CD4-positive, CD25-positive, alpha-beta regulatory T cell (primary cell): ENCODE data around the gene MAP3K8. TPM values are rescaled to one million over a fixed set of nuclear protein-coding genes. Genes with fewer than 3 reads are reported as not detected.

Source experiments
- ATAC-seq, 2 donors: fragments of 150-1000 bp; cut with Tn5 transposase; one replicate each; pipeline ENCODE4 v1.10.0; 2021; ENCODE audit warnings: low read depth in 2 of 2, moderate number of reproducible peaks in 2 of 2, moderate library complexity in 1 of 2
- DNase-seq, 3 donors: peaks; one replicate each; pipeline versions ENCODE4 v3.0.0 to v3.0.0-alpha.2; 2012 to 2022; ENCODE audit warnings: mixed read lengths in 1 of 3
- H3K27ac ChIP-seq: one replicate; pipeline ENCODE4 v1.7.0; 2013; ENCODE audit warnings: mild to moderate bottlenecking, low read length; ENCODE audit not compliant: insufficient read depth, poor library complexity, severe bottlenecking
- H3K27me3 ChIP-seq: one replicate; pipeline ENCODE4 v1.7.0; 2013; ENCODE audit warnings: low read length; ENCODE audit not compliant: control insufficient read depth, insufficient read depth
- H3K36me3 ChIP-seq: one replicate; pipeline ENCODE4 v1.7.0; 2013; ENCODE audit warnings: mild to moderate bottlenecking, low read length, moderate library complexity; ENCODE audit not compliant: control insufficient read depth, insufficient read depth
- H3K4me1 ChIP-seq: 2 replicates; pipeline ENCODE4 v1.7.0; 2013; ENCODE audit warnings: mild to moderate bottlenecking, low read length; ENCODE audit not compliant: insufficient read depth, control insufficient read depth, poor library complexity, severe bottlenecking
- H3K4me3 ChIP-seq: one replicate; pipeline ENCODE4 v1.7.0; 2013; ENCODE audit warnings: low read depth, mild to moderate bottlenecking, low read length, moderate library complexity
- H3K9me3 ChIP-seq, 2 experiments: 1 replicate in 1 of 2; 2 replicates in 1 of 2; pipeline ENCODE4 v1.7.0; 2013; ENCODE audit warnings: low read length in 2 of 2, mild to moderate bottlenecking in 1 of 2, moderate library complexity in 1 of 2; ENCODE audit not compliant: control insufficient read depth in 2 of 2
- H3K27ac Mint-ChIP-seq, 3 donors: one replicate each; pipeline ENCODE4 v1.8.0; 2020 to 2022; ENCODE audit warnings: mild to moderate bottlenecking in 3 of 3, mixed read lengths in 3 of 3, moderate library complexity in 2 of 3
- H3K27me3 Mint-ChIP-seq: one replicate; pipeline ENCODE4 v1.8.0; 2022; ENCODE audit warnings: mild to moderate bottlenecking, mixed read lengths
- H3K36me3 Mint-ChIP-seq: one replicate; pipeline ENCODE4 v1.8.0; 2020; ENCODE audit warnings: mixed read lengths
- H3K4me1 Mint-ChIP-seq, 4 donors: one replicate each; pipeline ENCODE4 v1.8.0; 2020 to 2022; ENCODE audit warnings: mixed read lengths in 4 of 4, mild to moderate bottlenecking in 1 of 4
- H3K4me3 Mint-ChIP-seq, 4 donors: one replicate each; pipeline ENCODE4 v1.8.0; 2020 to 2022; ENCODE audit warnings: mild to moderate bottlenecking in 4 of 4, mixed read lengths in 4 of 4, moderate library complexity in 3 of 4
- H3K9me3 Mint-ChIP-seq, 7 donors: one replicate each; pipeline ENCODE4 v1.8.0; 2020 to 2022; ENCODE audit warnings: mixed read lengths in 7 of 7, mild to moderate bottlenecking in 3 of 7, moderate library complexity in 2 of 7
- polyA plus RNA-seq, 4 donors: library from polyadenylated mRNA; unstranded; fragments of 300-500 nt; fragmentation: Illumina TruSeq; gene quantifications; one replicate each; pipeline ENCODE4 v1.2.3, GENCODE V29; 2021
- total RNA-seq: library from RNA; stranded (reverse); gene quantifications from one replicate; pipeline ENCODE4 v1.2.3, GENCODE V29; 2022

The MAP3K8 gene
- total and polyA plus RNA-seq, 5 donors from 2014 or later: 0.69 to 31.0 (median 1.1) TPM

DNA sequence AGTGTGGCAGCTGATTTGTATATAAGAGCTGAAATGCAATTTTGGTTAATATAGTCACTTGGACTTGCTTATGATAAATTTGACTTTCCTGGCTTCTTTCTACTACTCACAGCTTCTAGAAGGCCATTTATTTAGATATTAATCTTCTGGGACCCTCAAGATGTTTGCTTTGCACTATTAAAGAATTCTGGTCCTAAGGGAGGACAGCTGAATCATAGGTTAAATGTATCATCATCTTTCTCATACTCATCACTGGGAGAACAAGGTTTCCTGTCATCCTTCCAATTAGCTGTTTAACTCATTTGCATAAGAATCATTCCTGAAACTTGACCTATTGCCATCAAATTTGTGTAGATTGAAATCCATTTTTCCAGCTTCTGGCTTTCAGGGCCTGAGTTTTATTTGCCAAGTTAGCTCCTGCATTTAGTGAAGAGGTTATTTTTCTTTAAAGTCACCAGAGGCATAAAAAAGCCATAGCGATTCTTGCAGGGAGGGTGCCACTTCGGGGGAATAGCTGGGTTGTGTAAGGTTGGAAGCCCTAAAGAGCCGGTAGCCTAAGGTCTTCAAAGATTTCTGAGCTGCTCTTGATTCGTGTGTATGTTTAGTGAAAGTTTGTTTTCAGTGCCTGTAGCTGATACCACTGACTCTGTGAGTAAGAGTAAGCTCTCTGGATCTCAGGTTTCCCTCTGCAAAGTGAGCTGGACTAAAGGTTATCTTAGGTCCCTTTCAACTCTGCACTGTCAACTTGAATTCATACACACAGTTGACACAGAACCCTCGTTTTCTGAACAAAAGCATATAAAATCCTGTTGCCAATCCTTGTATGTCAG, 4.3 kb downstream of the MAP3K8 start:
- ATAC-seq (no peak), DNase-seq (no peak)
- Mint-ChIP-seq H3K4me1 (peaks cover 31 to 51% (median 39%) of the 10 kb centered on the region in 4 donors), H3K4me3 (peak overlapping the region; percentile 67 to 83 (median 74)), H3K36me3 (peaks cover 14% of the 10 kb centered on the region), H3K9me3 (no peaks in the 10 kb centered on the region), H3K27me3 (no peaks in the 10 kb centered on the region), H3K27ac (peak overlapping the region in 2 of 3 donors; percentile 53 to 86)
- no peaks in the 10 kb centered on the region for H3K27me3 ChIP-seq
- no peaks in the 10 kb centered on the region for H3K9me3 ChIP-seq
- peaks cover 37% of the 10 kb centered on the region for H3K4me1 ChIP-seq
- peak overlapping the region; percentile 66 for H3K27ac ChIP-seq
- peak overlapping the region; percentile 76 for H3K4me3 ChIP-seq
- peaks cover 2% of the 10 kb centered on the region for H3K36me3 ChIP-seq

DNA sequence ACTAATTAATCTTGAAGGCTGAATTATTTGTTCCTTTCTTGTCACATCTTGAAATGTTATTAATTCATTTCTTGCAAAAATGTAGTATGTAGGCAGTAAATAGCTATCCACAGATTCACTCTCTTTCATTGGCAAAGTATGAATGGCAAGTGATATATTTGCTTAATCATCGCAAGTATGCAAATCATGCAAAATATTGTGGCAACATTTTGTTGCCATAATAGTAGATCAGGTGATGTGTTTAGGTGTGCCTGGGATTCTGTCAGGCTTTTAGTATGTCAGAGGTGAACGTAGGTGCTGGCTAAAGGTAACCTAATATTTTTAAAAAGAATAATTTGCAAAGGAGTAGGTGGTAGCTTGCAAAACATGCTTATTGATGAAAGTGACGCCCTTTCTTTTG, 5.9 kb downstream of the MAP3K8 start:
- Histone ChIP-seq H3K4me3 (no peak overlapping the region), H3K9me3 (no peaks in the 10 kb centered on the region), H3K27ac (no peak overlapping the region), H3K27me3 (no peaks in the 10 kb centered on the region), H3K4me1 (peaks cover 30% of the 10 kb centered on the region), H3K36me3 (peaks cover 2% of the 10 kb centered on the region)
- DNase-seq: no peak
- no peak overlapping the region for H3K4me3 Mint-ChIP-seq
- no peaks in the 10 kb centered on the region for H3K9me3 Mint-ChIP-seq
- H3K27me3 Mint-ChIP-seq: no peaks in the 10 kb centered on the region
- ATAC-seq: no peak
- peak overlapping the region in 1 of 3 donors; percentile 77 for H3K27ac Mint-ChIP-seq
- peaks cover 29 to 46% (median 35%) of the 10 kb centered on the region in 4 donors for H3K4me1 Mint-ChIP-seq
- H3K36me3 Mint-ChIP-seq: peaks cover 14% of the 10 kb centered on the region

DNA sequence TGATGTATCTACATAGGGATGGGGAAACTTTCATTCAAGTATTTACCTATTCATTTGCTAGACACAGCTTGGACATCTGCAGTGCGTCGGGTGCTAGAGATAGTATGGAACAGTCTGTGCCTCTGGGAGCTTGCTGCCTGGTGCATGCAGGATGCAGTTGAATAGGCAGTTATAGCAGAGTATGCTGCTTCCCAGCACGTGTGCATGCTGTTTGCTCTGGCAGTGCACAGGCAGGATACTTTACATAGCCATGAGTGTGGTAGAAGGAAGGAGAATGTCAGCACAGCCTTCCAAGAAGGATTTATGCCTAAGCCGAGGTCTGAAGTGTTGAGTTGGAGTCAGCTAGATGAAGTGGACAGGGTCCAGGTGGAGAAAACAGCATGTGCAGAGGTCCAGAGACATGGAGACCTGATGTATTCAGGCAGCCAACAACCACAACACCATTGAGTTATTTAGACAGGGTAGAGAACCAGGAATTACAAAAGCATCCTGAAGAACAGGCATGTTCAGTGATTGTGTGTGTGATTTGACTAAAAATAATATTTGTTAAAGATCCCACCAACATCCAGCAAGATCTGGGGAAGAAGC, 8.1 kb downstream of the MAP3K8 start:
- H3K4me1 Mint-ChIP-seq: peaks cover 18 to 26% (median 21%) of the 10 kb centered on the region in 4 donors
- H3K9me3 ChIP-seq: no peaks in the 10 kb centered on the region
- no peaks in the 10 kb centered on the region for H3K27me3 Mint-ChIP-seq
- peaks cover 14% of the 10 kb centered on the region for H3K36me3 Mint-ChIP-seq
- no peak overlapping the region for H3K27ac ChIP-seq
- no peak overlapping the region for H3K4me3 ChIP-seq
- no peak overlapping the region for H3K4me3 Mint-ChIP-seq
- DNase-seq (no peak), ATAC-seq (no peak)
- no peak overlapping the region for H3K27ac Mint-ChIP-seq
- H3K4me1 ChIP-seq: peaks cover 10% of the 10 kb centered on the region
- H3K36me3 ChIP-seq: peaks cover 2% of the 10 kb centered on the region
- no peaks in the 10 kb centered on the region for H3K9me3 Mint-ChIP-seq
- H3K27me3 ChIP-seq: no peaks in the 10 kb centered on the region

DNA sequence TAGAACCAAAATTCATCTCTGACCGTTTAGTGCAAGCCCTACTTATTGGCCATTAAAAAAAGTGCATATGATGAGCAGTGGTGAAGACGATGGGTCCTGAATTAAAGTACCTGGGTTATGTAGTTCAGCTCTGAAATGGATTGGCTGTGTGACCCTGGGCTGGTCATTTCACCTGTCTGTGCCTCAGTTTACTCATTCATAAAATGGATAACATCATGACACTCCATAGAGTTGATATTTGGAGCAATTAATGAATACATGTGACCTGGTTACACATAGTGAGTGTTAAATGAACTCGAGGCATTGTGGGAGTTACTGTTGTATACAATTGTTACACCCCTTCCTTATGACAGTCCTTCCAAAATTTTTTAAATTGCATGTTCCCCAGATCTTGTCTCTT, 9.1 kb downstream of the MAP3K8 start:
- DNase-seq (no peak), ATAC-seq (no peak)
- H3K9me3 Mint-ChIP-seq: no peaks in the 10 kb centered on the region
- peaks cover under 1% of the 10 kb centered on the region for H3K4me1 ChIP-seq
- H3K27ac Mint-ChIP-seq: no peak overlapping the region
- H3K27ac ChIP-seq: no peak overlapping the region
- H3K9me3 ChIP-seq: no peaks in the 10 kb centered on the region
- H3K36me3 Mint-ChIP-seq: peaks cover 16% of the 10 kb centered on the region
- H3K27me3 ChIP-seq: no peaks in the 10 kb centered on the region
- no peaks in the 10 kb centered on the region for H3K27me3 Mint-ChIP-seq
- no peak overlapping the region for H3K4me3 ChIP-seq
- peaks cover 6% of the 10 kb centered on the region for H3K36me3 ChIP-seq
- no peak overlapping the region for H3K4me3 Mint-ChIP-seq
- peaks cover 14 to 17% (median 17%) of the 10 kb centered on the region in 4 donors for H3K4me1 Mint-ChIP-seq

DNA sequence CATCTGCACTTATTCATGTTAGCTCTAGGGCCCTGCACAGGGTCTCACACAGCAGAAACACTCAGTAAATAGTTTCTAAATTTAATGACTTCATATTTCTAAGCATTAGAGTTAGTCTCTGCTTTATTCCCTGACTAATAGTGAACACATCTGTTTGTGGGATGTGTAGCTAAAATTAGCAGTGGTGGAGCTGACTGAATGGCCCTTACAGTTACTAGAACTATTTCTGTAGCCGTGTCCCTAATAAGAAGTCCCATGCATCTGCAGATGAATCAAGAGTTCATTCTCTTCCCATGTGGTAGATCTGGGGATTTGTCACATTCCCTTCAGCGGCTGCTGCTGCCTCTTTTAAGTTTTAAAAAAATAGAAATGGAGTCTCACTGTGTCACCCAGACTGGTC, 11.7 kb downstream of the MAP3K8 start:
- DNase-seq (no peak), ATAC-seq (no peak)
- H3K27me3 Mint-ChIP-seq: no peaks in the 10 kb centered on the region
- H3K27ac Mint-ChIP-seq: peak overlapping the region in 2 of 3 donors; percentile 14 to 84
- H3K9me3 ChIP-seq: no peaks in the 10 kb centered on the region
- no peaks in the 10 kb centered on the region for H3K9me3 Mint-ChIP-seq
- H3K27me3 ChIP-seq: no peaks in the 10 kb centered on the region
- no peak overlapping the region for H3K27ac ChIP-seq
- peaks cover 4 to 11% (median 7%) of the 10 kb centered on the region in 4 donors for H3K4me1 Mint-ChIP-seq
- no peak overlapping the region for H3K4me3 Mint-ChIP-seq
- H3K36me3 ChIP-seq: peaks cover 9% of the 10 kb centered on the region
- H3K4me1 ChIP-seq: no peaks in the 10 kb centered on the region
- H3K4me3 ChIP-seq: no peak overlapping the region
- peaks cover 23% of the 10 kb centered on the region for H3K36me3 Mint-ChIP-seq

DNA sequence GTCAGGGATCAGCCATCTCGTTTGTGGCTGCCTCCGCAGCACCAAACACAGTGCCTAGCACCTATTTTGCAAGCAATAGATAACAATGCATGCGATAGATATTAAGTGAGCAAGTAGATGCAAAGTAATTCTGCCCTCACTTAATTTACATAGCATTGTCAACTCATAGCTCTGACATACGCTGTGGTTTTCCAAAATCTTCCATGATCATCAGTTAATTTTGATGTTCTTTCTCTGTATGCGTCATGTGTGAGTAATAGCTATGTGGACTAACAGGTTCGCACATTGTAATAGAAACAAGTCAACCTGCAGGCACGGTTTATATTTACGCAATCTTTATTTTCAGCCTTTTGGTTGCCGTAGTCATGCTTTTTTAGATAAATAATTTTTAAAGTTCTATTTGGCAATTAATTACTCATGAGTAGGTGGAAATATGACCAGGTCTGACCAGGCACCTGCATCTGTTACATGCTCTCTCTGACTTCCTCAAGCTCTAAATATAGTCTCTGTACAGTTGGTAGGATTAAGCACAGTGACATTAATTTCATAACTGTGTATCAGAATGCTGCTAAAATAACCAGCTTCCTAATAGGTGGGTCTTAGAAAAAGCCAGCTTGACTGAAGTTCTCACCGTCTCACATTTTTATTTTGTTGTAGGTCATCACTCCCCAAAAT, 13.3 kb downstream of the MAP3K8 start:
- H3K27me3 ChIP-seq: no peaks in the 10 kb centered on the region
- peaks cover 9% of the 10 kb centered on the region for H3K36me3 ChIP-seq
- H3K4me1 ChIP-seq: no peaks in the 10 kb centered on the region
- Mint-ChIP-seq H3K4me3 (no peak overlapping the region), H3K4me1 (peaks cover 0 to 11% (median 7%) of the 10 kb centered on the region in 4 donors), H3K27me3 (no peaks in the 10 kb centered on the region), H3K9me3 (no peaks in the 10 kb centered on the region), H3K36me3 (peaks cover 19% of the 10 kb centered on the region), H3K27ac (no peak overlapping the region)
- ATAC-seq: peak; percentile 55 to 63
- no peak overlapping the region for H3K4me3 ChIP-seq
- no peak for DNase-seq
- H3K9me3 ChIP-seq: no peaks in the 10 kb centered on the region
- H3K27ac ChIP-seq: no peak overlapping the region

DNA sequence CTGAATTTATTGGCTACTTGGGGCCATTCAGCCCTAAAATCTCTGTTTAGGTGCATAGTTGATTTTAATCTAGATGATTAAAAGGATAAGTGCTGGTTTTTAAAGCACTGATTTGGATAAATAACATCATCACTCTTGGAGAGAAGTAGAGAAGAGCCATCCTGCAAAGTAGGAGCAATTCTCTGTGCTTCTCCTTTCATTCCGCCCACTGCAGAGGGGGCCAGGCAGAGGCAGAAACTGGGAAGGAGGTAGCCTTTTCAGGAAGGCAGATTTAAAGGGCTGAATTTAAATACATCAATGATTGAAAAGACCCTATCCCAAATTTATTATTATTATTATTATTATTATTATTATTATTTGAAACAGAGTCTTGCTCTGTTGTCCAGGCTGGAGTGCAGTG, 14.1 kb downstream of the MAP3K8 start:
- H3K27ac ChIP-seq: no peak overlapping the region
- no peaks in the 10 kb centered on the region for H3K4me1 ChIP-seq
- ATAC-seq: no peak
- no peaks in the 10 kb centered on the region for H3K27me3 Mint-ChIP-seq
- H3K9me3 ChIP-seq: no peaks in the 10 kb centered on the region
- H3K36me3 Mint-ChIP-seq: peaks cover 19% of the 10 kb centered on the region
- H3K9me3 Mint-ChIP-seq: no peaks in the 10 kb centered on the region
- peak overlapping the region in 2 of 3 donors; percentile 9 to 37 for H3K27ac Mint-ChIP-seq
- no peak overlapping the region for H3K4me3 Mint-ChIP-seq
- no peak for DNase-seq
- H3K36me3 ChIP-seq: peaks cover 7% of the 10 kb centered on the region
- no peak overlapping the region for H3K4me3 ChIP-seq
- H3K4me1 Mint-ChIP-seq: peaks cover 0 to 11% (median 5%) of the 10 kb centered on the region in 4 donors
- H3K27me3 ChIP-seq: no peaks in the 10 kb centered on the region
